AG09309 (cell line): Measurements from ENCODE around the gene ABCC10.

Source experiments
- DNase-seq: peaks from one replicate; pipeline ENCODE4 v3.0.0-alpha.2; 2010; ENCODE audit warnings: low read depth
- H3K4me3 ChIP-seq: 2 replicates; pipeline ENCODE4 v1.5.1; 2011; ENCODE audit warnings: mild to moderate bottlenecking, low read depth, low read length, moderate library complexity; ENCODE audit not compliant: control insufficient read depth
- TF ChIP-seq, protein P1 (sequence below): IDR thresholded peaks from 2 replicates; pipeline ENCODE4 v1.5.1; 2011; ENCODE audit warnings: mild to moderate bottlenecking, low read depth, low read length, inconsistent platforms; ENCODE audit not compliant: insufficient read depth, control insufficient read depth; ENCODE audit errors: missing control alignments

ABCC10 gene

GRCh38 chr6:43447604-43448003, 20.3 kb downstream of the ABCC10 start:
- TF ChIP-seq, protein P1, sequence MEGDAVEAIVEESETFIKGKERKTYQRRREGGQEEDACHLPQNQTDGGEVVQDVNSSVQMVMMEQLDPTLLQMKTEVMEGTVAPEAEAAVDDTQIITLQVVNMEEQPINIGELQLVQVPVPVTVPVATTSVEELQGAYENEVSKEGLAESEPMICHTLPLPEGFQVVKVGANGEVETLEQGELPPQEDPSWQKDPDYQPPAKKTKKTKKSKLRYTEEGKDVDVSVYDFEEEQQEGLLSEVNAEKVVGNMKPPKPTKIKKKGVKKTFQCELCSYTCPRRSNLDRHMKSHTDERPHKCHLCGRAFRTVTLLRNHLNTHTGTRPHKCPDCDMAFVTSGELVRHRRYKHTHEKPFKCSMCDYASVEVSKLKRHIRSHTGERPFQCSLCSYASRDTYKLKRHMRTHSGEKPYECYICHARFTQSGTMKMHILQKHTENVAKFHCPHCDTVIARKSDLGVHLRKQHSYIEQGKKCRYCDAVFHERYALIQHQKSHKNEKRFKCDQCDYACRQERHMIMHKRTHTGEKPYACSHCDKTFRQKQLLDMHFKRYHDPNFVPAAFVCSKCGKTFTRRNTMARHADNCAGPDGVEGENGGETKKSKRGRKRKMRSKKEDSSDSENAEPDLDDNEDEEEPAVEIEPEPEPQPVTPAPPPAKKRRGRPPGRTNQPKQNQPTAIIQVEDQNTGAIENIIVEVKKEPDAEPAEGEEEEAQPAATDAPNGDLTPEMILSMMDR = no peak
- no peak overlapping the region for H3K4me3 ChIP-seq
- no peak for DNase-seq

- TF ChIP-seq, protein P1 = no peak
- DNase-seq = no peak
- no peak overlapping the region for H3K4me3 ChIP-seq
Observed at GRCh38 chr6:43448916-43449315, 21.6 kb downstream of the ABCC10 start.

- DNase-seq = no peak
- TF ChIP-seq, protein P1 = no peak
- H3K4me3 ChIP-seq = no peak overlapping the region
Observed at GRCh38 chr6:43450699-43451131, 23.4 kb downstream of the ABCC10 start.

DNA sequence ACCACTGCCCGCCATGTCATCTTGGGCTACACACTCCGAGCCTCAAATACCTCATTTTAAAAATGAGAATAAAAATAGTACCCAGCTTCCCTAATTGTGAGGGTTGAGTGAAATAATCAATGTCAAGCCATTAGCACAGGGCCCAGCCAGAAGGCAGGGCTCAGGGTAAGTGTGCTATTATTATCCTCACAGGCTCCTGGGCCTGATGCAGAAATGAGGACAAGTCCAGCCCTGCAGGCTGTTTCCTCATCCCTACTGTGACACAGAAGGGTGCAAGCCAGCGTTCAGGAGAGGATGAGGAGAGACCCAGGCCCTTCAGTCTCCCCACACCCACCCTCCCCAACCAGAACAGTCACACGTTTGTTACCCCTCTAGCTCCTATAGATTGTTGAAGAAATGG, 24.0 kb downstream of the ABCC10 start:
- no peak overlapping the region for H3K4me3 ChIP-seq
- TF ChIP-seq, protein P1 = no peak
- DNase-seq = no peak

DNA sequence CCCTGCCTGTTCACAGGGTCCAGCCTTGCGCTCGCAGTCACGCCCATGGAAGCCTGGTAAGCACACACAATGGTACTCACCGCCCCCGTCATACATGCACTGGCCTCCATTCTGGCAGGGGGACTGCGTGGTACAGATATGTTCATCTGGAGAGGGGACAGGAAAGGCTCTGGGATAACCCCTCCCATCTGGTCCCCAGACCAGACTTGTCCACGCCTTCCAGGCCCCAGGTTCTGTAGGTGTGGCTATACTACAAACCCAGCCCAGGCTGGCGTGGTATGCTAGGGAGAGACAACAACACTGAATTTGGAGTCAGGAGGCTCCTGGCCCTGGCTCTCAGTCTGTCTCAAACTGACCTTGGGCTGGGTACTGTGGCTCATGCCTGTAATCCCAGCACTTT, 24.6 kb downstream of the ABCC10 start:
- no peak for DNase-seq
- TF ChIP-seq, protein P1 = no peak
- H3K4me3 ChIP-seq = no peak overlapping the region

DNA sequence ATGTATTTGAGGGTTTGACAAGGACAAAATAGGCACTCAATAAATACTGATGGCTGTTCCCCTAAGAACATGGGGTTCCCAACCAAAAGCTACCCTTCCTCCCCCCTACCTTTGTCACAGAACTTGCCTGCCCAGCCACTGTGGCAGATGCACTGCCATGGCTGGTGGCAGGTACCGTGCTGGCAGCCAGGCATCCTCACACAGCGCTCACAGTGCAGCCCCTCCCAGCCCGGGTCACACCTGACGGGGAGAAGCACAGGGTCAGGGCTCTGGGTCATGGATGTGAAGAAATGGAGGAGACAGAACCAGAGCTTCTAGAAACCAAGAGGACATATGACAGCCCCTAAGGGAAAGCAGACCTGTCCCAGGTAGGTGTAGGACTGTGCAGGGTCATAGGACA, 25.6 kb downstream of the ABCC10 start:
- TF ChIP-seq, protein P1 = no peak
- no peak overlapping the region for H3K4me3 ChIP-seq
- DNase-seq = no peak

- TF ChIP-seq, protein P1 = no peak
- no peak for DNase-seq
- H3K4me3 ChIP-seq = no peak overlapping the region
Observed at GRCh38 chr6:43453831-43454230, 26.5 kb downstream of the ABCC10 start.
